NCI-H2107 (cell line): ENCODE results near the gene KIRREL3.

Source experiments
- DNase-seq: peaks from one replicate; lab custom pipeline; 2025; lab: John Stamatoyannopoulos, UW

The KIRREL3 gene

GRCh38 chr11:126419801-126420697 lies 580.5 kb downstream of the KIRREL3 start:
- DNase-seq: no peak

GRCh38 chr11:126418887-126419286 lies 581.7 kb downstream of the KIRREL3 start:
- DNase-seq: no peak

- no peak for DNase-seq
These were observed 583.3 kb downstream of the KIRREL3 start for GRCh38 chr11:126417091-126417862.

- no peak for DNase-seq
These were observed 584.0 kb downstream of the KIRREL3 start for GRCh38 chr11:126416542-126417090.

GRCh38 chr11:126415669-126416420 lies 584.7 kb downstream of the KIRREL3 start:
- DNase-seq: no peak

GRCh38 chr11:126415128-126415527 lies 585.4 kb downstream of the KIRREL3 start:
- DNase-seq: no peak

- DNase-seq: no peak
These were observed 586.0 kb downstream of the KIRREL3 start for GRCh38 chr11:126414615-126415014.

GRCh38 chr11:126413843-126414405 lies 586.6 kb downstream of the KIRREL3 start:
- no peak for DNase-seq

DNA sequence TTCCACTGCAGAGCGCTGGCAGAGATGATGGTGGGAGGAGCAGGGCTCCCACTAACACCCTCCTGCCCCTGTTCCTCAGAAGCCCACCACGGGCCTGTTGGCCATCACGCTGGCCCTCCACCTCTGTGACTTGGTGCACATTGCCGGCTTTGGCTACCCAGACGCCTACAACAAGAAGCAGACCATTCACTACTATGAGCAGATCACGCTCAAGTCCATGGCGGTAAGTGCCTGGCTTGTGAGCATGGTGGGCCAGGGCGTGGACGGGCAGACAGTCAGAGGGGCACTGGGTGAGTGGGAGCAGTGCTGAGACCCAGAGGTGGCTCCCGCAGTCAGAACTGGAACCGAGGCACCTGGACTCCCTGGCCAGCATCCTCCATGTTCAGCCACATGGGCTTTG lies 587.1 kb downstream of the KIRREL3 start:
- no peak for DNase-seq

- DNase-seq: no peak
These were observed 588.6 kb downstream of the KIRREL3 start for GRCh38 chr11:126411971-126412381.

GRCh38 chr11:126410649-126411048 lies 589.9 kb downstream of the KIRREL3 start:
- no peak for DNase-seq

DNA sequence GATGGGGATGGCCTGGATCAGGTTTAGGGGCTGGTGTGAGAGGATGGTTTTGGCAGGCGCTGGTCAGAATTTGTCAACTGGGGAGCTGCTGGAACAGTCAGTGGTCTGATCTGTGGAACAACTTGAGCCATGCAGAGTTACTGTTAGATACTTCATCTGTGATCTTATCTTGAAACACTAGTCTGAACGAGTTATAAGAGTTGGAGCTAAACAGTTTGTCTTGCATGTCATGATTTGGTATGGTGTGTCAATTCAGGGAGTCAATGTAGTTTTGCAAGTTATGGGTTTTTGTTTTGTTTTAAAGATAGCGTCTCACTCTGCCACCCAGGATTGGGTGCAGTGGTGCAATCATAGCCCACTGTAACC lies 591.0 kb downstream of the KIRREL3 start:
- DNase-seq: no peak

DNA sequence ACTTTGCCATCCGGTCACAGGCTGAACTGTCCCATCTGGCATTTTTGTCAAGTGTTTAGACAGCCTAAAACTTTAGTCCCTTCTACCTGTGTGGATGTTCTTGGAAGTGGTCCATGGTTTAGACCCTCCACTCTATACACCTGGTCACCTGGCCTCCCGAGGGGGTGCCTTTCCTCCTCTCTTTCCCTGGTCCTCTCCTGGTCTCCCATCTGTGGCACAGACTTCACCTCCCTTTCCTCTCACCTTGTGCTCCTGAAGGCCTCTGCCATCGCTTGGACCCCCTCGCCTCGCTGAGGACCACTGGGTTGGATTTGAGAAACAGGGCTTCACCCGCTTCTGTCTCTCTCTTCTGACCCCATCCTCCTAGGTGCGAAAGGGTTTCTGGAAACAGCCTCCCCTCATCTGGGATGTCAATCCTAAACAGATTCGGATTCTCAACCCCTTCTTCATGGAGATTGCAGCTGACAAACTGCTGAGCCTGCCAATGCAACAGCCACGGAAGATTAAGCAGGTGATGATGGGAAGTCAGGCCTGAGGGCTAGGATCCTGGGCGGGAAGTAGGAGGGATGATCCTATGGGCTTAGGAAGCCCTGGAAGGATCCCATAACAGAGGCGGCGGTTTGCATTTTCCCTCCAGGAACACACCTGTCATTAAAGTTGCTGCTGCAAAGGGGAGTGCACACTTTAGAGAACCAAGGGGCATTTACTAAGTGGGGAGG lies 591.5 kb downstream of the KIRREL3 start:
- no peak for DNase-seq

GRCh38 chr11:126408496-126408895 lies 592.1 kb downstream of the KIRREL3 start:
- no peak for DNase-seq

DNA sequence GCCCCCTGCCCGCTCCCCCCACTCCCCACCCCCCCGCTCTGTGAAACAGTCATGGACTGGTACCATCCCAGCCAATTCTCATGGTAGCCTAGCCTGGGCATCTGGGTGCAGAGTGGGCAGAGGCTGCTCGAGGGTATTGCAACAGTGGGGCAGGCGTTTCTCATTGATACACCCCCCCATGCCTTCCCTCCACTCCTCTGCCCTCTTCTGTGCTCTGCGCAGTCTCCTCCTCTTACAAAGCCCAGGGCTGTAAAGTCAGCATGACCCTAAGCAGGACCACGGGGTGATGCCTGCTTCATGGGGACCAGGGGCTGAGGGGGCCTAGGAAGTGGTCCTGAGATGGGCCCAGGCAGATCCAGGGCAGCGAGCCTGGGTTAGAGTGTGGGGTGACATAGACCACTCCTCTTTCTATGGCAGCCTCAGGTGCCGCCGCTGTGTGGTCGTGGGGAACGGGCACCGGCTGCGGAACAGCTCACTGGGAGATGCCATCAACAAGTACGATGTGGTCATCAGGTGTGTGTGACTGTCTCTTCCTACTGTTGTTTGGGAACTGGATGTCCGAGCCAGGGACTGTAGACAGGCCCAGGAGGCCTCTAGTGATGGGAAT lies 592.8 kb downstream of the KIRREL3 start:
- DNase-seq: no peak

- no peak for DNase-seq
These were observed 593.5 kb downstream of the KIRREL3 start for GRCh38 chr11:126407101-126407521.

GRCh38 chr11:126406368-126406767 lies 594.2 kb downstream of the KIRREL3 start:
- DNase-seq: no peak

GRCh38 chr11:126405906-126406305 lies 594.7 kb downstream of the KIRREL3 start:
- no peak for DNase-seq

- no peak for DNase-seq
These were observed 595.2 kb downstream of the KIRREL3 start for GRCh38 chr11:126405374-126405773.

GRCh38 chr11:126404367-126404766 lies 596.2 kb downstream of the KIRREL3 start:
- DNase-seq: no peak

DNA sequence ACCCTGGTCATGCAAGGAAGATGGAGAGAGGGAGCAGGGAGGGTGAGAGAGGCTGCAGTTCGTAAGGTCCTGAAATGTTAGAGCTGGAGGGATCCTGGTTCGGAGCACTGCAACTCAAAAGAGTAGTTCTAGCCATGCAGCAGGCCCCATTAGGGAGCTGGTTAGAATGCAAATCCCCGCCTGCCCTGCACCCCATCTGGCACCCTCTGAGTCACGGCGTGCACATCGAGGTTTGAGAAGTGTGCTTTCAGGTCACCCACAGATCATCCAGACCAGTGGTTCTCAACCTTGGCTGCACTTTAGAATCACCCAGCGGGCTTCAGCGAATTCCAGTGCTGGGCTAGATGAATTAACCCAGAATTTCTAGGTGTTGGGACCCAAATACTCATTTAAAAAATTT lies 596.9 kb downstream of the KIRREL3 start:
- no peak for DNase-seq
